GM10266 (cell line): ENCODE results near the gene DQX1.

Source experiments
- DNase-seq: peaks from one replicate; pipeline ENCODE4 v3.0.0; 2012; ENCODE audit errors: extremely low spot score
- CTCF ChIP-seq: IDR thresholded peaks from 2 replicates; pipeline ENCODE4 v1.5.1; 2012; ENCODE audit warnings: mild to moderate bottlenecking, low read depth; ENCODE audit not compliant: control insufficient read depth, insufficient read depth; ENCODE audit errors: missing control alignments

DQX1 gene

GRCh38 chr2:74548900-74549826 lies 23.1 kb upstream of the DQX1 start:
- DNase-seq = peak; percentile 87

GRCh38 chr2:74548285-74548899 lies 22.4 kb upstream of the DQX1 start:
- no peak for DNase-seq
- TF ChIP-seq CTCF = no peak

More at GRCh38 chr2:74548900-74549826, 23.1 kb upstream of the DQX1 start:
- TF ChIP-seq CTCF = no peak

GRCh38 chr2:74546004-74546403 lies 20.0 kb upstream of the DQX1 start:
- DNase-seq = no peak
- TF ChIP-seq CTCF = no peak

- TF ChIP-seq CTCF = peak; percentile 31
- DNase-seq = peak; percentile 36
Observed at GRCh38 chr2:74544634-74545033, 18.6 kb upstream of the DQX1 start.

GRCh38 chr2:74542978-74543377 lies 16.9 kb upstream of the DQX1 start:
- TF ChIP-seq CTCF = no peak
- DNase-seq = no peak

GRCh38 chr2:74540291-74540690 lies 14.3 kb upstream of the DQX1 start:
- no peak for DNase-seq
- no peak for TF ChIP-seq CTCF

GRCh38 chr2:74538881-74539339 lies 12.9 kb upstream of the DQX1 start:
- DNase-seq = peak; percentile 58
- no peak for TF ChIP-seq CTCF
